HFF-Myc (cell line): ENCODE data around the gene GOLGA2.

Source experiments
- DNase-seq: peaks from one replicate; pipeline ENCODE4 v3.0.0-alpha.2; 2011; ENCODE audit warnings: low read depth; ENCODE audit errors: extremely low read depth
- H3K4me3 ChIP-seq: replicated peaks from 2 replicates; pipeline ENCODE4 v1.5.1; 2011; ENCODE audit warnings: low read depth, mild to moderate bottlenecking, control low read depth, low read length
- TF ChIP-seq, protein P1 (sequence below): IDR thresholded peaks from 2 replicates; pipeline ENCODE4 v1.5.1; 2012; ENCODE audit warnings: mild to moderate bottlenecking, low read depth, low read length, control low read depth; ENCODE audit errors: missing control alignments

The GOLGA2 gene

DNA sequence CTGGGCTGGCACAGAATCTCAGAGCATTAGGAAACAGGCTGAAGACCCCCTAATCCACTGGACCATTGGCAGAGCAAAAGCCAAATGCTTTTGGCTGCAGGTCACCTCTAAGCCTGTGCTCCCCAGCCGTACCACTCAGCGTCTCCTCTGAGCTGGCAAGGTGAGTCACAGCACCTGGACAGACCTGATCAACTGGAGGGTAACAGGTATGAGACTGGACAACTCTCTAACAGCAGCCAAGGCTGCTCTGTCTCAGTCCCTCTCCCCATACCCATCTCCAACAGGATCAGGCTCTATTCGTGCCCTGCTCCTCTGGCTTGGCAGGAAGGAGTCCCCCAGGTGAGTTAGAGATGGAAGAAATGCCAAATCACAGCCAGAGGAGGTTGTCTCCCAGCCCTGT is 4.7 kb downstream of the GOLGA2 start:
- no peak for DNase-seq
- no peak overlapping the region for H3K4me3 ChIP-seq
- TF ChIP-seq, protein P1, sequence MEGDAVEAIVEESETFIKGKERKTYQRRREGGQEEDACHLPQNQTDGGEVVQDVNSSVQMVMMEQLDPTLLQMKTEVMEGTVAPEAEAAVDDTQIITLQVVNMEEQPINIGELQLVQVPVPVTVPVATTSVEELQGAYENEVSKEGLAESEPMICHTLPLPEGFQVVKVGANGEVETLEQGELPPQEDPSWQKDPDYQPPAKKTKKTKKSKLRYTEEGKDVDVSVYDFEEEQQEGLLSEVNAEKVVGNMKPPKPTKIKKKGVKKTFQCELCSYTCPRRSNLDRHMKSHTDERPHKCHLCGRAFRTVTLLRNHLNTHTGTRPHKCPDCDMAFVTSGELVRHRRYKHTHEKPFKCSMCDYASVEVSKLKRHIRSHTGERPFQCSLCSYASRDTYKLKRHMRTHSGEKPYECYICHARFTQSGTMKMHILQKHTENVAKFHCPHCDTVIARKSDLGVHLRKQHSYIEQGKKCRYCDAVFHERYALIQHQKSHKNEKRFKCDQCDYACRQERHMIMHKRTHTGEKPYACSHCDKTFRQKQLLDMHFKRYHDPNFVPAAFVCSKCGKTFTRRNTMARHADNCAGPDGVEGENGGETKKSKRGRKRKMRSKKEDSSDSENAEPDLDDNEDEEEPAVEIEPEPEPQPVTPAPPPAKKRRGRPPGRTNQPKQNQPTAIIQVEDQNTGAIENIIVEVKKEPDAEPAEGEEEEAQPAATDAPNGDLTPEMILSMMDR: no peak

DNA sequence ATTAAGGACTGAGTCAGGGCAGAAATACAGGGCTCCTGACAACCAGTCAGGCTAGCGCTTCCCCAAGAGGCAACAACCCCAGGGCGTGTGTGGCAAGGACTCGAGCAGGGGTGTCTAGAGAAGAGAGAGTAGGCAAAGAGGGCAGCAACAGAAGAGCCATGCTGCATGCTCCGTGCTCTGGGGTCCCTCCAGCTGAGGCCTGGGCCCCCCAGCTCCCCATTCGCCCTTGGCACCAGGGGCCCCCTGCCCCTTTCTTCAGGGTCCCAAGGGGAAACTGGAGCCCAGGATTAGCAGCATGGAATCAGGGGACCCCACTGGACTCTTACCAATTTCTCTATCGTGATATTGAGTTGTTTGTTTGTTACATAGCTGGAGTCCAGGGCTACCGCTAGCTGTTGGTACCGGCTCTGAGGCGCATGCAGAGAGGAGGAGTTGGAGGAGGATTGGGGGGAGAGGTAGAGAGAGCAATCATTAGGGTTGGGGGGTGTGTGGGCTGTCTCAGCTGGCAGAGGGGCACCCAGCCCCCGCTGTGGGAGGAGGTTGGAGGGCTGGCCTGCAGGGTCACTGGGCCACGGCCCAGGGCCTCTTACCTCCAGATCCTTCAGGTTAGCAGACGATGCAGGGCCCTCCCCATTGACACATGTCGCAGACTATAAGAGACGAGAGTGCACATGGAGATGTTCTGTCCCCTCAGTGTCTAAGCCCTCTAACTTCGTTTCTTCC is 8.8 kb downstream of the GOLGA2 start:
- TF ChIP-seq, protein P1: no peak
- DNase-seq: no peak
- no peak overlapping the region for H3K4me3 ChIP-seq

DNA sequence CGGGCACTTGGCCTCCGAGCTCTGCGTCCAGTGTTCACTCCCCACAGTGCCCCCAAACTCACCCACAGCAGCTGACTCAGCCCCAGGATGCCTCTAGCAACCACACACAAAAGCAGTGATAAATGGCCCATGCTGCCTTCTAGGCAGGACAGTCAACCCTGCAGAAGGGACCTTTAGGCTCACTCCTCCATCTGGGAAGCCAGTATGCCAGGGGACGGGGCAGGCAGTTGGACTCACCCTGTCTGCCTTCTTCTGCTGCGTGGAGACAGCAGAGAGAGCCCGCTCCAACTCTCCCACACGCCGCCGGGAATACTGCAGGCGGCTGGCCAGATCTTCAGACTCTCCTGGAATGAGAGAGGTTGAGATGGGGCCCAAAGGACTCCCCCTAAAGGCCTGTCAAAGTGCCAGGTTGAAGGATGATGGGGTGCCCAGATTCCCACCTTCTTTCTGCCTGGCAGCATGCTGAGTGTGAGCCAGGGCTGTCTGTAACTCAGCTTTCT is 10.4 kb downstream of the GOLGA2 start:
- no peak for DNase-seq
- no peak overlapping the region for H3K4me3 ChIP-seq
- TF ChIP-seq, protein P1: no peak

DNA sequence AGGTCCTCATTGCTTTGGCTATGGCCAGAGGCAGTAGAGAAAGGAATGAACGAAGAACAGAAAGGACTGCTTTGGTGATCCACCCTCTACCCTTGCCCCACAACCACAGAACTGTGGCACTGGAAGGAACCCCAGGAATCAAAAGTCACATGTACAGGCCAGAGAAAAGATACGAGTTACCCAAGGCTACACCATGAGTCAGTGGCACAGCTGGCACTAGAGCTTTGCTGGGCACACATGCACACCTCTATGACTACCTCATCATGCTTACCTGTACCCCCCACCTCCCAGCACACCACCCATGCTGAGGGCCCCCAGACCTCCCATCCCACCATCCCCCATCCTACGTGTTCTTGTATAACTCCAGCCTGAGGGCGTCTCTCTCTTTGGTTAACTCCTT is 13.1 kb downstream of the GOLGA2 start:
- TF ChIP-seq, protein P1: no peak
- no peak for DNase-seq
- H3K4me3 ChIP-seq: no peak overlapping the region

DNA sequence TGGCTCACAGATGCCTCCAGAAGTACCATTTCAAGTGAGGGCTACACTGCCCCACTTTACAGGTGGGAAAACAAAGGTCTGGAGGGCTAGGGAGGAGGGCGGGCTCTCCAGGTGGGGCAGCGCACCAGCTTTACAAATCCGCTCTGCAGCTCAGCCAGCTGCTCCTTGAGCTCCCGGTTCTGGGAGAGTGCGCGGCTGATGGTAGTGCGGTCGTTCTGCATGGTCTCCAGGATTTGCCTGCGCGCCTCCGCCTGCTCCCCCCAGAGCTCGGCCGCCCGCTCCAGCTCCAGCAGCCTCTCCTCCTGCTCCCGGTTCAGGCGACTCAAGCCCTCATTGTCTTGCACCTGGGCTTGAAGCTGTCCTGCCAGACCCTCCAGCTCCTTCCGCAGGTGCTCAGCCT is 15.5 kb downstream of the GOLGA2 start:
- DNase-seq: no peak
- TF ChIP-seq, protein P1: no peak
- H3K4me3 ChIP-seq: no peak overlapping the region

DNA sequence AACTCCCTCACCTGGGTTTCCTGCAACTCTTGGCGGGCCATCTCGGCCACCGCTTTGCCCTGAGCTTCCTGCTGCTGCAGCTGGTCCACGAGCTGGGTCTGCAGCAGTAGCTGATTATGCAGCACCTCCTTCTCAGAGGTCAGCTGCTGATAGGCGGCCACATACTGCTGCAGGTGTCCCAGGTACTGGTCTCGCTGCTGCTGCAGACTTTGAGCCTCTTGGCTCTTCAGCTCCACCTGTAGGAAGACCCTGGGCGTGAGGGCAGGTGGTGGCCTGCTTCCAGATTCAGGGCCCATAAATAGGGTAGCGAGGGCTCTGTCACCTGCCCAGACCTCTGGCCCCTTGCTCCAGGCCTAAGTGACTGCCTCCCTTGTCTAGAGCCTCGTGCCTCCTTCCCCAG is 16.7 kb downstream of the GOLGA2 start:
- TF ChIP-seq, protein P1: no peak
- no peak overlapping the region for H3K4me3 ChIP-seq
- no peak for DNase-seq

DNA sequence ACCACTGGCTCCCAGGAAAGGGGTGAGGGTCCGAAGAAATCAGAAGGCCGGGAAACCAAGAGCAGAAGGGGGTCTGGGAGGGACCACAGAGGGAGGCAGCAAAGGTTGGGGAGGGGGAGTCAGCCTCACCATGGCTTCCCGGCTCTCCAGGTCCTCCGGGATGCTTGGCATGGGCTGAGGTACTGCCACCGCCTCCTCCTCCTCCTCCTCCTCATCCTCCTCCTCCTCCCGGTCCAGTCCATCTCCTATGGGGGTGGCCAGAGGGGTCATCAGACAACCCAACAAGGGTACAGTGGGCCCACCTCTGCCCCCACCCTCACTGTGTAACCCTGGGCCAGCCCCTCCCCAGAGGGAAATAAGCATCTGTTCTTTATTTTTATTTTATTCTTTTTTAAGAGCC is 17.5 kb downstream of the GOLGA2 start:
- DNase-seq: no peak
- TF ChIP-seq, protein P1: no peak
- no peak overlapping the region for H3K4me3 ChIP-seq
